BJ (cell line): Measurements from ENCODE around the gene PRAME. TPM values are rescaled to one million over a fixed set of nuclear protein-coding genes. Genes with fewer than 3 reads are reported as not detected.

Experiments
- CTCF ChIA-PET: fragments of 350-600 bp; formaldehyde crosslinking; extraction: SDS; loops from one replicate; lab custom pipeline; 2021; ENCODE audit warnings: antibody characterized with exemption, inconsistent platforms; lab: Yijun Ruan, JAX
- POLR2A ChIA-PET: fragments of 300-600 bp; sonication (Branson Sonifier 250); formaldehyde crosslinking; extraction: SDS; loops from one replicate; lab custom pipeline; 2021; ENCODE audit warnings: antibody characterized with exemption; lab: Charles Lee
- DNase-seq: peaks from one replicate; pipeline ENCODE4 v3.0.0-alpha.2; 2011; ENCODE audit warnings: low read depth
- H3K27me3 ChIP-seq: 2 replicates; pipeline ENCODE4 v1.6.0; 2011; ENCODE audit warnings: low read length; ENCODE audit not compliant: control insufficient read depth, insufficient read depth
- H3K36me3 ChIP-seq: 2 replicates; pipeline ENCODE4 v1.5.1; 2011; ENCODE audit warnings: low read length; ENCODE audit not compliant: control insufficient read depth, insufficient read depth
- H3K4me3 ChIP-seq: 2 replicates; pipeline ENCODE4 v1.5.1; 2011; ENCODE audit warnings: low read depth, mild to moderate bottlenecking, control low read depth, low read length
- polyA plus RNA-seq: library from polyadenylated mRNA; depleted of rRNA; stranded (reverse); fragments of >200 nt; gene quantifications from 2 replicates; pipeline ENCODE4 v1.2.3, GENCODE V29; 2011
- TF ChIP-seq, protein P1 (sequence below): IDR thresholded peaks from 2 replicates; pipeline ENCODE4 v1.5.1; 2011; ENCODE audit warnings: low read depth, mild to moderate bottlenecking, control low read depth, inconsistent platforms, low read length, moderate library complexity; ENCODE audit not compliant: insufficient read depth

PRAME gene
- polyA plus RNA-seq, 1 experiment: 0.15 TPM

DNA sequence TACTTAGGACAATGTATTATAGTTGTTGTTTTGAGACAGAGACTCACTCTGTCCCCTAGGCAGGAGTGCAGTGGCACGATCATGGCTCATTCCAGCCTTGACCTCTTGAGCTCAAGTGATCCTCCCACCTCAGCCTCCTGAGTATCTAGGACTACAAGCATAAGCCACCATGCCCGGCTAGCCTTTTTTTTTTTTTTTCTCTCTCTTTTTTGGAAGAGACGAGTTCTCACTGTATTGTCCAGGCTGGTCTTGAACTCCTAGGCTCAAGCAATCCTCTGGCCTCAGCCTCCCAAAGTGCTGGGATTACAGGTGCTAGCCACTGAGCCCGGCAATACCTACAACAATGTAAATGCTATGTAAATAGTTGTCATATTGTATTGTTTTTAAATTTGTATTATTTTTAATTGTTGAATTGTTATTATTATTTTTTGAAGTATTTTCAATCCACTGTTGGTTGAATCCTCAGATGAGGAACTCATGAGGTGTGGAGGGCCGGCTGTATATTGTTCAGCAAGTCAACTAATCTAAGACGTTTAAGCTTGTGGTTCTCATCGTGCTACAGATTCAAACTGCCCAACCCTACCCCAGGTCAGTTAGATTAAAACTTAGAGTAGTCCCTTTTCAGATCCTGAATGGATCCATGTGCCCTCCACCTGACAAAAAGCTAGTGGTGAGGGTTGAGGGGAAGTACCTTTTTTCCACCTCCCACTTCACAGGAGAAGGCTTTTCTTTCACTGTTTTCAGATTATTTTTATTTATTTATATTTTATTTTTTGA is 27.1 kb downstream of the PRAME start:
- H3K36me3 ChIP-seq: no peaks in the 10 kb centered on the region
- H3K4me3 ChIP-seq: no peak overlapping the region
- ChIA-PET CTCF (interaction anchor here (0.7 kb wide), 1 partner anchor 20 kb away, joined by 3 read pairs; no protein-coding TSS in a partner anchor), POLR2A (no interaction called here)
- no peaks in the 10 kb centered on the region for H3K27me3 ChIP-seq
- TF ChIP-seq, protein P1, sequence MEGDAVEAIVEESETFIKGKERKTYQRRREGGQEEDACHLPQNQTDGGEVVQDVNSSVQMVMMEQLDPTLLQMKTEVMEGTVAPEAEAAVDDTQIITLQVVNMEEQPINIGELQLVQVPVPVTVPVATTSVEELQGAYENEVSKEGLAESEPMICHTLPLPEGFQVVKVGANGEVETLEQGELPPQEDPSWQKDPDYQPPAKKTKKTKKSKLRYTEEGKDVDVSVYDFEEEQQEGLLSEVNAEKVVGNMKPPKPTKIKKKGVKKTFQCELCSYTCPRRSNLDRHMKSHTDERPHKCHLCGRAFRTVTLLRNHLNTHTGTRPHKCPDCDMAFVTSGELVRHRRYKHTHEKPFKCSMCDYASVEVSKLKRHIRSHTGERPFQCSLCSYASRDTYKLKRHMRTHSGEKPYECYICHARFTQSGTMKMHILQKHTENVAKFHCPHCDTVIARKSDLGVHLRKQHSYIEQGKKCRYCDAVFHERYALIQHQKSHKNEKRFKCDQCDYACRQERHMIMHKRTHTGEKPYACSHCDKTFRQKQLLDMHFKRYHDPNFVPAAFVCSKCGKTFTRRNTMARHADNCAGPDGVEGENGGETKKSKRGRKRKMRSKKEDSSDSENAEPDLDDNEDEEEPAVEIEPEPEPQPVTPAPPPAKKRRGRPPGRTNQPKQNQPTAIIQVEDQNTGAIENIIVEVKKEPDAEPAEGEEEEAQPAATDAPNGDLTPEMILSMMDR: no peak
- no peak for DNase-seq

- CTCF ChIA-PET: no interaction called here
- H3K36me3 ChIP-seq: no peaks in the 10 kb centered on the region
These were observed 30.3 kb downstream of the PRAME start for GRCh38 chr22:22528780-22529179.

GRCh38 chr22:22527312-22527711 is 31.8 kb downstream of the PRAME start:
- TF ChIP-seq, protein P1: no peak
- H3K4me3 ChIP-seq: no peak overlapping the region
- no peaks in the 10 kb centered on the region for H3K36me3 ChIP-seq
- POLR2A ChIA-PET: no interaction called here
- no peaks in the 10 kb centered on the region for H3K27me3 ChIP-seq
- DNase-seq: no peak
- CTCF ChIA-PET: no interaction called here

More at GRCh38 chr22:22528780-22529179, 30.3 kb downstream of the PRAME start:
- Histone ChIP-seq H3K4me3 (no peak overlapping the region), H3K27me3 (no peaks in the 10 kb centered on the region)
- TF ChIP-seq, protein P1: no peak
- POLR2A ChIA-PET: no interaction called here
- no peak for DNase-seq

DNA sequence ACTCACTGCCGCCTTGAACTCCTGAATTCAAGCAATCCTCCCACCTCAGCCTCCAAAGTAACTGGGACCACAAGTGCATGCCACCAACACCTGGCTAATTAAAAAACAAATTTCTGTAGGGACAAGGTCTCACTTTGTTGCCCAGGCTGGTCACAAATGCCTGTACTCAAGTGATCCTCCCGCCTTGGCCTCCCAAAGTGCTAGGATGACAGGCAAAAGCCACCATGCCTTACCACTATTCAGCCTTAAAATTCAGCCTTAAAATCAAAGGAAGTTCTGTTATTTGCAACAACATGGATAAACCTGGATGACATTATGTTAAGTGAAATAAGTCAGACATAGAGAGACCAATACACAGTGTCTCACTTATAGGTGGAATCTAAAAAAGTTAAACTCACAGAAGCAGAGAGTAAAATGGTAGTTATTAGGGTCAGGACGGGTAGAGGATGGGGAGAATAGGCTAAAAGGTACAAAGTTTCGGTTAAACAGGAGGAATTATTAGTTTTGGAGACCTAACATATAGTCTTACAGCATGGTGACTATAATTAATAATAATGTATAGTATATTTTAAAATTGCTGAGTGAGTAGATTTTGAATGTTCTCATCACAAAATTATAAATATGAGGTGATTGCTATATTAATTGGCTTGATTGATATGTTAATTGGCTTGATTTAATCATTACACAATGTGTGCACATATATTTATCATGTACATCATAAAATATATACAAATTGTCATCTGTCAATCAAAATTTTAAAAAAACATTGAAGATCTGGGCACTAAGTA is 32.7 kb downstream of the PRAME start:
- DNase-seq: no peak
- CTCF ChIA-PET: no interaction called here
- POLR2A ChIA-PET: no interaction called here
- Histone ChIP-seq H3K36me3 (no peaks in the 10 kb centered on the region), H3K27me3 (no peaks in the 10 kb centered on the region), H3K4me3 (no peak overlapping the region)
- TF ChIP-seq, protein P1: no peak

GRCh38 chr22:22523494-22523893 is 35.6 kb downstream of the PRAME start:
- TF ChIP-seq, protein P1: no peak
- DNase-seq: no peak
- Histone ChIP-seq H3K27me3 (no peaks in the 10 kb centered on the region), H3K36me3 (no peaks in the 10 kb centered on the region), H3K4me3 (no peak overlapping the region)
- ChIA-PET POLR2A (no interaction called here), CTCF (no interaction called here)
